PC-3 (cell line): ENCODE measurements around the gene MAML2.

ENCODE experiments used
- CTCF ChIP-seq: fragments of 300-600 bp; sonication (generic); conservative IDR thresholded peaks from 2 replicates; pipeline ENCODE4 v1.5.1; 2017; ENCODE audit warnings: antibody characterized with exemption, low read depth, mild to moderate bottlenecking, low read length
- EZH2phosphoT487 ChIP-seq: fragments of 300-600 bp; sonication (generic); IDR thresholded peaks from 2 replicates; pipeline ENCODE4 v1.6.1; 2018; ENCODE audit warnings: mild to moderate bottlenecking, antibody characterized with exemption, low read length, borderline replicate concordance

GRCh38 chr11:95991545-95991944 is 351.4 kb downstream of the MAML2 start:
- TF ChIP-seq CTCF (no peak), EZH2phosphoT487 (no peak)
